Midbrain (tissue), 1 donor: Measurements from ENCODE around the gene TSPAN18.

Source experiments
- DNase-seq: peaks from one replicate; lab custom pipeline; 2025; lab: John Stamatoyannopoulos, UW

TSPAN18 gene

GRCh38 chr11:44823868-44824267, 97.1 kb downstream of the TSPAN18 start:
- DNase-seq: no peak

- no peak for DNase-seq
These were observed 97.5 kb downstream of the TSPAN18 start for GRCh38 chr11:44824300-44824704.

DNA sequence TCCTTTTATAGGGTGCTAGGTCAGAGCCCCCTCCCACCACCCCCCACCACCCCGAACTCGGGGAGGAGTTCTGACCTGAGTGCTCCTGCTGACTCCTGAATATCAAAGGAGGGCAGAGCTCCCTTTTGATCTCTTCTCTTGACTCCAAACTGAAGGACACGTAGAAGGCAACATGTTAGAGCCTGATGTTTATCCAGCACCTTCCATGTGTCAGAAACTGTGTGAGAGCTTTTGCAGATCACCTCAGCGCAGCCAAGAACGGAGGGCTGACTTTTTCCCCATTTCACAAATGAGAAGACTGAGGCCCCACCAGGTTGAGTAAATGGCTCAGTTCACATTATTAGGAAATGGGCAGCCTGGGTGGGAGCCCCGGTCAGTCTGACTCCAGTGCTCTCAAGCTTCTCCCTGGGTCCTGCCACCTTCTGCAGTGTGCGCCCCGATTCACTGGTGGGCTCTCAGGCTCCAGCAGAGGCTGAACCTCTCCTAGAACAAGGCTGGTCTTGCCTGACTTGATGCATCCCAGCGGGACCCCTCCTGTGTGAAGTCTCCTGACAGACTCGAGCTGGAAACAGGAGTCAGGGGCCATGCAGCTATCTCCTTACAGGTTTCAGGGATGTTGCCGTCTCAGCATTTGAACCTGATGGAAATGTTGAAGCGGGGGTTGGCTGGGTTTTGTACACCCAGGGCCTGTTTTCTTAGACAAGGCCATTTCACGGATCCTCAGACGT, 98.5 kb downstream of the TSPAN18 start:
- no peak for DNase-seq

GRCh38 chr11:44826922-44827643, 100.3 kb downstream of the TSPAN18 start:
- DNase-seq: no peak

DNA sequence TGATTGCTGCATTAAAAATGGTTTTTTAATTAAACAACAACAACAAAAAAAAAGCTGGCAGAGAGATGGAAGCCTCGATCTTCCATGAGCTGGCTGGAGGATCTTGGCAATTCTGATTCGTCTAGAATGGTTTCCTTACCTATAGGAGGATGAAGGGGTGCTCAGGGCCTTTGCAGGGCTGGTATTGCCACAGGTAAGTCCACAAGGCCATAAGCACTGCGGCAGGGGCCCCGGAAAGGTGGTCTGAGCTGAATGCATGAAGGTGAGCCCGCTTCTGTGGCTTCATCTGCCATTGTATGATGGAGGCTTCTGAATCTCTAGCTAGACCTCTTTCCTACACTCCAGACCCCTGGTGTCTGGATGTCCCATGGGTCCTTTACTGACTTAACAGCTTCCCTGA, 101.5 kb downstream of the TSPAN18 start:
- no peak for DNase-seq

DNA sequence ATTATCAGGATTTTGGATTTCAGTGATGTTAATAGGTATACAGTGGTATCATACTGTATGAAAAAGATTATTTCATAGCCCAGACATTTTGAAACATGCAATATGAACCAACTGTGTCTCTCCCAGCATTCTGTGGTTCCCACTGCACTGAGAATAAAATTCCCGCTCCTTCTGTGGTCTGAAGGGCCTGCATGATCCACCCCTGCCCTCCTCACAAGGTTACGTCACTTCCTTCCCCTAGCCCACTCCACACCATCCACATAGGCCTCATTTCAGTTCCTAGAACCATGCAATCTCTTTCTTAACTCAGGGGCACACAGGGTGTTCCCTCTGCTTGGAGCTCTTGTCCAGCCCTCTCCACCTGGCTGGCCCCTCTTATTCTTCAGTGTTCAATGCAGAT, 103.1 kb downstream of the TSPAN18 start:
- no peak for DNase-seq

- DNase-seq: no peak
These were observed 105.0 kb downstream of the TSPAN18 start for GRCh38 chr11:44831605-44832394.

- no peak for DNase-seq
These were observed 105.7 kb downstream of the TSPAN18 start for GRCh38 chr11:44832452-44832851.

DNA sequence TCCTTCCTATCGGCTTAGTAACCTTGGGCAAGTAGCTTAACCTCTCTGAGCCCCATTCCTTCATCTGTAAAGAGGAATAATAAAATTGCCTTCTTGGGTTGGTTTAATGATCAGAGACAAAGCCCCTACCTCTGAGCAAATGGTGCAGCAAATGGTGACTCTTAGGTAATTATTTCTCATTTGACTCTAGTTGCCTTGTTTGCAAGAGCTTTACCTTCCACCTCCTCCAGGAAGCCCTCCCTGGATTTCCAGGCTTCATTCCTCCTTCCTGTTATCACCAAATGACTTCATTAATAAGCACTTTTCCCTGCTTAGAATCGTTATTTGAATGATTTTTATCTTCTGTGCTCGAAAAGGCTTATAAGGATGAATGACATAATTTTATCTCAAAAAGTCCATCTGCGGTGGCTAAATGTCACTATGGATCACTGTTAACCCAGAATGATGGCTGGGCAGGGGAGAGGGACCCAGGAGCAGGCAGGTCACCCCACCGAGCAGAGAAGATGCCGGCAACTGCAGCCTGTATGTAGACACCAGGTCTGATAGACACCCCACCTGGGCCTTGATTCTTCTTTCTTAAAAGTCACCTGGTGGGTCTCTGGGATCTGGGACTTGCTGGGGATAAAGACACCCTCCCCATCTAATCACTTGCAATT, 106.6 kb downstream of the TSPAN18 start:
- DNase-seq: no peak

- peak; percentile 44 for DNase-seq
These were observed 107.2 kb downstream of the TSPAN18 start for GRCh38 chr11:44833877-44834452.

DNA sequence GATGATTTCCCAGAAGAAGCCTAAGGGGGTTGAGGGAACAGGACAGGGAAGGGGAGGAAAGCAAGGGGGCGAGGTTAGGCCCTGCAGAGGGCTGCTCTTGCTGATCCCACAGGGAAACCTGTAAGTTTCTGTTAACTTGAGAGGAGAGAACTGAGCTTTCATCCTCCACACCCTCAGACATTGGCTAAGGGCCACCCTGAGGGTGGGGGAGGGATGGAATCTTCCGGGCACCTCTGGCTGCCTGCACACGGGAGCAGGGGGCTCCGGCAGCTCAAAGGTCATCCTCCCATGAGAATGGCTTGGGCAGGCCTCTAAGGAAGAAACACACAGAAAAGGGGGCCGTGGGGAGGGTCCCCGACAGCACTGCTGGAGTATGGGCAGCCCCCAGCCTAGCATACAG, 108.1 kb downstream of the TSPAN18 start:
- DNase-seq: no peak

DNA sequence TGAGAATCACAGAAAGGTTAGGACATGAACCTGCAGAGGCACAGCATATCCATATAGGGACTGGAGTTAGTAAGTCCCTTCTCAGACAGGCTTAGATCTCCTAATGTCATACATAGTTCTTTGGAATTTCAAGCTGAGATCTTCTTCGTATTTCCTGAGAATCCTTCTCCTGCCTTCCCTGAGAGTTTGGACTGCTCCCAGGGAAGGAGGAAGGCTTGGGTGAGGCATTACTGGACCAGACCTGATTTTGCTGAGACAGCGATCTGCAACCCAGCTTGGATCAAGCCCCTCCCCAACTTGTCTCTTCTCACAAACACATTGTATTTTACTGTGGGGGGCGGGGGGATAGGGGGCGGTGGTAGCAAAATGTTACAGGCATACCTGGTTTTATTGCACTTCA, 108.5 kb downstream of the TSPAN18 start:
- DNase-seq: no peak

DNA sequence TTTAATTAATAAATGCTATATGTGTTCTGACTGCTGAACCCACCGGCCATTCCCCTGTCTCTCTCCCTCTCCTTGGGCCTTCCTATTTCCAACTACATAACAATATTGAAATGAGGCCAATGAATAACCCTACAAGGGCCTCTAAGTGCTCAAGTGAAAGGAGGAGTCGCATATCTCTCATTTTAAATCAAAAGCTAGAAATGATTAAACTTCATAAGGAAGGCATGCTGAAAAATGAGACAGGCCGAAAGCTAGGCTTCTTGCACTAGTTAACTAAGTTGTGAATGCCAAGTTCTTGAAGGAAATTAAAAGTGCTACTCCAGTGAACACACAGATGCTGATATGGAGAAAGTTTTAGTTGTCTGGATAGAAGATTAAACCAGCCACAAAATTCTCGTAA, 109.2 kb downstream of the TSPAN18 start:
- DNase-seq: no peak

DNA sequence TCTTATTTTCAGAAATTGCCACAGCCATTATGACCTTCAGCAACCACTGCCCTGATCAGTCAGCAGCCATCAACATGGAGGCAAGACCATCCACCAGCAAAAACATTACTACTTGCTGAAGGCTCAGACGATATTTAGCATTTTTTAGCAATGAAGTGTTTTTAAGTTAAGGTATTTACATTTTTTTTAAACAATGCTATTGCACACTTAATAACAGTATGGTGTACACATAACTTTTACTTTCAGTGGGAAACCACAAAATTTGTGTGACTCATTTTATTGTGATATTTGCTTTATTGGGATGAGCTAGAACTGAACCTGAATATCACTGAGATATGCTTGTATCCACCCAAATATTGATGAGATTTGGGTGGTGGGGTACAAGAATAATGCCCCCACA, 110.9 kb downstream of the TSPAN18 start:
- DNase-seq: no peak

DNA sequence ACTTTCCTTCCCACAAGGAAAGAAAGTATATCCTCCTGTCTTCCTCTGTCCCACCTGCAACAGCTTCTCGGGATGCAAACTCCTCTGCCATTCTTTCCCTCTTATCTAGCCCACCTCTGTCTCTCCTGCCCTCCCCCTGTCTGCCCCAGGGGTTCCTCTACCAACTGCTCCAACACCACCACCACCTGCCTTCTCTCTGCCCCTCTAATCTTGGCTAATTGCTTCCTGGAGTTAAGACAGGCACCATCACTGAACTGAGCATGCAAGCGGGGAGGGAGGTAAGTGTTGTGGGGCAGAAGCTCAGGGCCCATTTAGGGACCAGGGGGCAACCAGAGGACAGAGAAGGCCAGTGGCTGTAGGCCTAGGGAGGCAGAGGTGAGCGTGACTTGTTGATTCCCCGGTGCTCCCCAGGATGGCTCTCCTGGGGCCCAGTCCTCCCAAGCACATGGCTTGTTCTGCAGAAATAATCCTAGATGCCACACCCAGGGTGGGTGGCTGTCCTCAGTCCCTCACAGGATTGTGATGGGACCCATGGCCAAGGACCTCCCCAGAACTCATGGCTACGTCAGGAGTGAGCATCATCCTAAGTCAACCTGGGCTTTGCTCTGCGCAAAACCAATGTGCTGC, 112.8 kb downstream of the TSPAN18 start:
- no peak for DNase-seq

GRCh38 chr11:44840085-44840478, 113.3 kb downstream of the TSPAN18 start:
- no peak for DNase-seq

GRCh38 chr11:44840521-44841251, 113.9 kb downstream of the TSPAN18 start:
- DNase-seq: no peak

GRCh38 chr11:44842220-44842619, 115.5 kb downstream of the TSPAN18 start:
- DNase-seq: no peak

DNA sequence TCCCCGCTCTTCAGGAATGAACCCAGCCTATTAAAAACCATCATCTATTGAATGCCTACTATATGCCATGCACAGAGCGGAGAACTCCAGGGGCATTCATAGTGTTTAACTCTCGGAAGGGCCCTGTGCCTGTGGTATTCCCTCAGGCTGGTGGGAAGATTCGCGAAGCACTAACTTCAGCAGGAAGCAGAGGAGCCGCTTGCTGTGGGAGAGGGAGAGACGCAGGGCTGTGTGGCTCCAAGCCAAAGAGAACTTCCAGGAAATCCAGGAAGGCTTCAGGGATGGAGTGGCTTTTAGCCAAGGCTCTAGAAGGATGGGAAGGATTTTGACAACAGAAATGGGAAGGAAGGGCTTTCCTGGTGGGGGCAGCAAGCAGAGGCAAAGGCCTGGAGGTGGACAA, 120.1 kb downstream of the TSPAN18 start:
- DNase-seq: no peak

DNA sequence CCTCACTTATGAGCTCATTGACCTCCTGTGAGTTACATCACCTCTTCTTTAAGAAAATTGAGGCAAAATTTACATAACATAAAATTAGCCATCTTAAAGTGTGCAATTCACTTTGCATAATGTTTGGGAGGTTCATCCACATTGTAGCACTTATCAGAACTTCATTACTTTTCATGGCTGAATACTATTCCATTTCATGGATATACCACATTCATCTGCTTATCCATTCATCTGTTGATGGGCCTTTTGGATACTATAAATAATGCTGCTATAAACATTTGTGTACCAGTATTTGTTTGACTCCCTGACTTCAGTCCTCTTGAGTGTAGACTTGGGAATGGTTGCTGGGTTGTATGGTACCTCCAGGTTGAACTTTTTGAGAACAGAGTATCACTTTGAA, 120.6 kb downstream of the TSPAN18 start:
- no peak for DNase-seq
